Stimulated activated CD4-positive, alpha-beta T cell treated with anti-CD3 and anti-CD28 coated beads, Interleukin-1b, Interleukin-23, amount 100 ng/mL, for 1 hour (primary cell): ENCODE data around the gene CCT6B.

Source experiments
- DNase-seq, 2 donors: peaks; one replicate each; pipeline ENCODE4 v3.0.0-alpha.2; 2020; ENCODE audit warnings: low read depth in 2 of 2

The CCT6B gene

GRCh38 chr17:34886831-34887230 is 74.4 kb downstream of the CCT6B start:
- DNase-seq = no peak

DNA sequence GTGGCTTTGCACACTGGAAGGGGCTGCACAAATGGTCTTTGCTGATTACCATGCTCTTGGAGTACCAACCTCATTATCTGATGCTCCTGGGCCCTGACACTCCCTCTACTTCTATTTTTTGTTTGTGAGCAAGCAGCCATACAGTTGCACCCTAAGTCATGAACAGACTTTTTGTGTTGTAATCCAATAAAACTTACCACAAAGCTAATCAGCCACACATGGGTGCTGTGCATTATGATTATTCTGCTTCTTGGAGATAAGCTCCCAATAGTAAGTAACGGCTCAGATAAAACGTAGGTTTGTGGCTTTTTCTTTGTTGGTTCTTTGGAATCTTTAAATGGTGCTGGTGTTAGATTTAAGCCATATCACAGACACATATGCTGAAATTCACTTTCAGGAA is 76.2 kb downstream of the CCT6B start:
- no peak for DNase-seq

GRCh38 chr17:34884597-34884996 is 76.7 kb downstream of the CCT6B start:
- DNase-seq = no peak

GRCh38 chr17:34883106-34884000 is 77.9 kb downstream of the CCT6B start:
- DNase-seq = no peak

- no peak for DNase-seq
Measured at GRCh38 chr17:34879146-34879545, 82.1 kb downstream of the CCT6B start.
